ENCODE results near the gene BRPF1.

BRPF1 gene

DNA sequence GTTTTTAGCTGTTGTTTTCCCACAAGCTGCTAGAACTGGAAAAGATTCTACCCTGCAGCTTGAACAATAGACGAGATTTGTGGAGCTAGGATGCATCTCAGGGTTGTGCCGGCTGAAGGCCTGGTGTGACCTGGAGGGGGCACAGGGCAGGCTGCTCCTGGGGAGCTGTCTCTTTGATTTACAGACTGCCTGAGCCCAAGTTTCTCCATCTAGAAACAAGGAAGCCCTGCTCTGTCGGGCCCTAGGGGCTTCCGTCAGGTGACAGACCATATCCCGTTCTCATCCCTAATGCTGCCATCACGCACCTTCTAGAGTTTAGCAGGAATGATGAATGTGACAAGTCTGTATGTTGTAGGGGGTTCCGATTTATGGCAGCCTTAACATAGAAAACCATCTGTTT, 35.8 kb upstream of the BRPF1 start:
- TF ChIP-seq CTCF (IDR thresholded peaks at IDR 0.05; ENCODE audit: low read depth, low read length) = no peak
- no peak for DNase-seq (ENCODE audit: extremely low read depth, low read depth)

DNA sequence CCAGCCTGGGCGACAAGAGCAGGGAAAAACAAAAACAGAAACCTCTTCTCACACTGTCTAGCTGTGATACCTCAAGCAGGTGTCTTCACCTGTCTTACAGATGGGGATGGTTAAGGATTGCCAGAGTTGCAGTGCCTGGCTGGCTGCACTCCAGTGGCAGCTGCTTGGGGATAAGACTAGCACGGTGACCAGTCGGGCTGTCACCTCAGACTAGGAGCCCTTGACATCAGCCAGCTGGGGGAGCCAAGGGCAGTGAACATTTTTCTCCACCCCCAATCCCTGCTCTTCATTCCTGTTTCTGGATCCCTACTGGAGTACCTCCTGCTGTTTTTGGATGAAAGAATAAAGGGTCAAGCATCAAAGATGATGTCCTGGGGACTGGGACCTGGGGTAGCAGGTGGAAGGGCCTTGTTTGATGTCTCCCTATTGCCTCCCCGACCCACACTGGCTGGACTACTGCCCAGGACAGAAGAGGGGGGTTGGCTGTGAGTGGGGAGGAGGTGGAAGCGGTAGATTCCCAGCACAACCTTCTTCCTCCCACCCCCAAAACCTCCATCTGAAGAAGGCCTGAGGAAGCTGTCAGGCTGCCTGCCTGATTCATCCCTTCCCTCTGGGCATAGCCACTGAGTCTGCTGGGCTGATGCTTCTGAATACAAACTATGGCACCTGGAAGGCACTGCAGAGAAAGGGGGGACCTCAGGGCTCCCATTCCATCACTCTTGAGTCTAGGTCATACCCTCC, 34.9 kb upstream of the BRPF1 start:
- no peak for TF ChIP-seq CTCF (IDR thresholded peaks at IDR 0.05; ENCODE audit: low read depth, low read length)
- no peak for DNase-seq (ENCODE audit: extremely low read depth, low read depth)

- no peak for DNase-seq (ENCODE audit: extremely low read depth, low read depth)
- no peak for TF ChIP-seq CTCF (IDR thresholded peaks at IDR 0.05; ENCODE audit: low read depth, low read length)
Observed at GRCh38 chr3:9697892-9698291, 33.6 kb upstream of the BRPF1 start.

- TF ChIP-seq CTCF (IDR thresholded peaks at IDR 0.05; ENCODE audit: low read depth, low read length) = no peak
- no peak for DNase-seq (ENCODE audit: extremely low read depth, low read depth)
Observed at GRCh38 chr3:9698293-9698692, 33.2 kb upstream of the BRPF1 start.

- DNase-seq (ENCODE audit: extremely low read depth, low read depth) = no peak
- no peak for TF ChIP-seq CTCF (IDR thresholded peaks at IDR 0.05; ENCODE audit: low read depth, low read length)
Observed at GRCh38 chr3:9700536-9700935, 31.0 kb upstream of the BRPF1 start.

- TF ChIP-seq CTCF (IDR thresholded peaks at IDR 0.05; ENCODE audit: low read depth, low read length) = no peak
- DNase-seq (ENCODE audit: extremely low read depth, low read depth) = no peak
Observed at GRCh38 chr3:9701006-9701405, 30.5 kb upstream of the BRPF1 start.

DNA sequence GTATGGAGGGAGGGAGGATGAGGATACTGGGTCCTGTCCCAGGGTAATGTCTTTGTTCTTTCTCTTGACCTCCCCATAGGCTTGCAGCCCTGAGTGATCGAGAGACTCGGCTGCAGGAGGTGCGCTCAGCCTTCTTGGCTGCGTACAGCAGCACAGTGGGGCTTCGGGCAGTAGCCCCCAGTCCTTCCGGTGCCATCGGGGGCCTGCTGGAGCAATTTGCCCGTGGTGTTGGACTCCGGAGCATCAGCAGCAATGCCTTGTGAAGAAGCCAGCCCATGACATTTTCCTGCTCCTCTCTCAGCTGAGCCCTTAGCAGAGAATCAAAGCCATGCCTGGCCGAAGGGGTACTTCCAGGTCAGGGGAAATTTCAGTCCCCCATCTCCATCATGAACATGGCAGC, 29.8 kb upstream of the BRPF1 start:
- no peak for TF ChIP-seq CTCF (IDR thresholded peaks at IDR 0.05; ENCODE audit: low read depth, low read length)
- no peak for DNase-seq (ENCODE audit: extremely low read depth, low read depth)

Data from AG09319 (cell line).